GM19193 (cell line): Measurements from ENCODE around the gene PMPCB.

ENCODE experiments used
- POLR2A ChIP-seq: IDR thresholded peaks from 4 replicates; pipeline ENCODE4 v1.6.1; 2011; ENCODE audit not compliant: insufficient read depth, insufficient read length; ENCODE audit errors: extremely low read depth

PMPCB gene

GRCh38 chr7:103343758-103344452 lies 46.7 kb downstream of the PMPCB start:
- TF ChIP-seq POLR2A = no peak

DNA sequence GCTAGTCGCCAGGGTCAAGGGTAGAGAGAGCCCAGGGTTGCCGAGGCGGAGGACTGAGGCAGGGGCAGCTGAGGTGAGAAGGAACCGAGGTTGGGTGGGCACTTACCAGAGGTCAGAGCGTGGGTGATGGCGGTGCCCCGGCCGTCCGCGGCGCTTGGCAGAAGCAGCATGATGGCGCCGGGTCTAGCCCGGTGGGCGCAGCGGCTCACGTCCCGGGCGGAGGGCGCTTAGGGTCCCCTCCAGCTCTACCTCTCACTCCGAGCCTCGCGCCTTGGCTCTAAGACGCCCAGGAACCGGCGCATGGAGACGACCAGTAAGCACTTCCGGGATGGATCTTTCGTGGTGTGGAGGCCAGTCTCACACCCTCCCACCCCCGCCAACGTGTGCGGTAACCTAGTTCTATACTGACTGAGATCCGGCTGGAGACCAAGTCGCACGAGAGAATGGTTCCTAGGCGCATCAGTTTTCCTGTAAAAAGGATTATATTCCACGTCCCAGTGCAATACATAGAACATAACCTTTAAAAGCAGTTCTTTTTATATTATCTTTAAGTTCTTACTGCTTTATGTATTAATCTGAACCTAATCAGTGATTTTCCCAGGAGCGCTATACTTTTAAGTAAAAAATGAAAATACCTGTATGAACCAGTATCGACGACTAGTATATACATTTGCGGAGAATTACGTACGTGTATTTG lies 47.4 kb downstream of the PMPCB start, which contains the start of gene DNAJC2:
Gene DNAJC2, minus strand, starts transcription at position 315 of the 697 bp plus-strand sequence. Its CDS starts 145 bp downstream, at position 170.
- peak; percentile 83 for TF ChIP-seq POLR2A

DNA sequence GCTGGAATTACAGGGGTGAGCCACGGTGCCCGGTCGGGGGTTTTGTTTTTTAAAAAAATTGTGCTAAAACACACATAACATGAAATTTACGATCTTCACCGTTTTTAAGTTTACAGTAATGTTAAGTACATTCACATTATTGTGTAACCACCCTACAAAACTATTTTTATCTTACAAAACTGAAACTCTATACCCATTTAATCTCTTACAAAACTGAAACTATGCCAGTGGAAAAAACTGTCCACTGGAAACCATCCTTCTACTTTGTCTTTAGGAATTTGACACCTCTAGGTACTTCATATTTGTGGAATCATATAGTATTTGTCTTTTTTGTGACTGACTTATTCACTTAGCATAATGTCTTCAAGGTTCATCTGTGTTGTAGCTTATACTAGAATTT lies 49.2 kb downstream of the PMPCB start:
- no peak for TF ChIP-seq POLR2A

DNA sequence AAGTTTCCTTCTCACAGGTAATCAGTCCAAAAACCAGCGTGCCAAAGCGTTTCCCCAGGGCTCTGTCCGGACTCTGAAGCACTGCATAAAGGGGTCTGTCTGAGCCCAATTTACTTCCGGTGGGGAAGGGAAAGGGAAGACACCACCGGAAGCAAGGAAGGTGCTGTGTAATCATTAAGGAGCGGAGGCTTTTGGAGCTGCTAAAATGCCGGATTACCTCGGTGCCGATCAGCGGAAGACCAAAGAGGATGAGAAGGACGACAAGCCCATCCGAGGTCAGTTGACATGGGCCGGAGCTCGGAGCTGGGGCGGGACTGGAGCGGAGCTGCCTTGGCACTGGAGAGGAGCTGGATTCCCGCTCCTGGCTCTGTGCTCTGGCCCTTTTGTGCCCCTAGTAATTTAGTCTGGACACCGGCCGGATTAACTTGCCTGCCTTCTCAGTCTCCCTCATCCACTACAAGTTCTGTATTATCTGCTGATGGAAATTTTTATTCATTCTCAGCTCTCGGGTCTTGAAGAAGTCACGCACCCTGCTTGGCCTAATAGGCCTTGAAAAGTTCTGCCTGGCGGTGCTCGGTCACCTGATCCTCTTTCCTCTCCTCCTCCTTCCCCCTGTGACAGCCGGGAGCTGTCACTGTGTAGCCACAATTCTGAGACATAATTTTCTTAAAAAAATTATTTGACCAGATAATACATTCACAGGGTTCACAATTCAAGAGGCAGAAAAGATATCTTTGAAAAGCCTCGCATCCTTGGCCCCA lies 50.5 kb downstream of the PMPCB start, which contains the start of gene PSMC2:
Gene PSMC2, plus strand, starts transcription at position 137 of the 761 bp plus-strand sequence. Its CDS starts 69 bp downstream, at position 206.
- TF ChIP-seq POLR2A = peak; percentile 65

- TF ChIP-seq POLR2A = no peak
Observed at GRCh38 chr7:103348452-103348851, 51.2 kb downstream of the PMPCB start.

GRCh38 chr7:103348959-103349358 lies 51.7 kb downstream of the PMPCB start:
- TF ChIP-seq POLR2A = no peak

GRCh38 chr7:103349805-103350204 lies 52.6 kb downstream of the PMPCB start:
- TF ChIP-seq POLR2A = no peak
